HG03378 (cell line): Measurements from ENCODE around the gene ZFHX3.

Experiments used
- ATAC-seq: cut with Tn5 transposase; IDR thresholded peaks from one replicate; pipeline ENCODE4 v1.9.1; 2021; ENCODE audit warnings: mild to moderate bottlenecking, moderate library complexity; ENCODE audit not compliant: unreplicated experiment

Gene ZFHX3

GRCh38 chr16:72886346-72886974 lies 161.5 kb downstream of the ZFHX3 start:
- ATAC-seq = no peak

DNA sequence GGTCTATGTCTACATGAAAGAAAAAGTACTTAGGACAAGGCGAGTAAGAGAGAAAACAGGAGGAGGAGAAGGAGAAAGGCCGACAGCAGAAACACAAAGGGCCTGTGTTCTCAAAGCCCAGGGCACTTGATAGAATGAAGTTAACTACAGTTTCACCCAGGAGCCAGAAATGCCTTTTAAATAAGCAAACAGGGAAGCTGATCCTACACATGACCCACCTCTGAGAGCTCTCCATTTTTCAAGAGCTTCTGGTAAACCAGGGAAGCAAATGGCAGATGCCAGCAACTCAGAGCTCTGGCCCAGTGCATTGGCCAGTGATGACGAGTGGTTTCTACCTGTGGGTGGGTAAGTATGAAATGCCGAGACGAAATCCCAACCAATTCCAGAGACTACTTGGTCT lies 163.4 kb downstream of the ZFHX3 start:
- no peak for ATAC-seq

GRCh38 chr16:72884037-72884436 lies 163.9 kb downstream of the ZFHX3 start:
- ATAC-seq = no peak

GRCh38 chr16:72879846-72880245 lies 168.1 kb downstream of the ZFHX3 start:
- no peak for ATAC-seq

- ATAC-seq = no peak
These were observed 169.3 kb downstream of the ZFHX3 start for GRCh38 chr16:72878301-72879269.

DNA sequence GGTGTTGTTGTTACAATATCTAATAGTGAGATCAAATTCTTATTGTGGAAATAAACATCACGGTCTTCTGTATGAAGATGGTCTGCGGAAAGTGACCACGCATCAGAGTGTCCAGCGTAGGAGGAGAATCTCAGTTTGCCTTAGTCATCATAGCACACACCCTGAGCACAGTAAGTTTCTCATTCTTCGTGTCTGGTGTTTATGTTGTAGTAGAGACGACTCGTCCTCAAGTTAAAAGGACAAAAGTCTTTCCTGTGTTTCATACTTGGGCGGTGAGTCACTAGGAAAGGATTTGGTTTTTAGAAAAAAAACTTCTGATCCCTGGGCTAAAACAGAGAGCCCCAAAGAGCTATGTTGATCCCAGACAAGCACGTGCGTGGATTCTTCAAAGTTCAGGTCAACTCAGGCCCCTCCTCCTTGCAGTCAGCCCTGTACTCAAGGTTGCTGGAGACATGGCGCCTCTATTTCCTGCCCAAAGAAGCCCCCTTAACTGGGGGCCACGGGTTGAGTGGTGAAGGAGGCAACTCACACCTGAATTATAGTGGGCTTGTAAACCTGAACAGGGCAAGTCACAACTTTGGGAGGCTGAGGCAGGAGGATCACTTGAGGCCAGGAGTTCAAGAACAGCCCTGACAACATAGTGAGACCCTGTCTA lies 170.4 kb downstream of the ZFHX3 start:
- ATAC-seq = no peak

- no peak for ATAC-seq
These were observed 171.0 kb downstream of the ZFHX3 start for GRCh38 chr16:72876981-72877373.

DNA sequence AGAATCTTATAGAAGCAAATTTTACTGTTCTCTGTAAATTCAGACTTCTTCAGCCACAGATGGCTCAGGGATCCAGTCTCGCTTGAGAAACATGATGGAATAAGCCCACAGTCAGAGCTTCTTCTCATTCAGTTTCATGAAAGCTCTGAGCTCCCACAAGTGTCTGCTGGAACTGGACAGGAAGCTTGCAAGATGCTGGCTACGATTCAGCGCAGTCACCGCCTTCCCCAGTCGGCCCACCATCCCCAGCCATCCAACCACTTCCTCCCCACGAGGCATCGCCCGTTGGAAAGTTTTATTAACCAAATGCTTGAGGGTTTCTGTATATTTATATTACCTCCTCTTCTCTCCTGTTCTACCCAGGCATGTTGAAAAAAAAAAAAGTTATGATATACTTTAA lies 171.7 kb downstream of the ZFHX3 start:
- peak; percentile 47 for ATAC-seq

GRCh38 chr16:72875291-72876031 lies 172.5 kb downstream of the ZFHX3 start:
- ATAC-seq = no peak

- no peak for ATAC-seq
These were observed 174.1 kb downstream of the ZFHX3 start for GRCh38 chr16:72873853-72874252.

GRCh38 chr16:72873044-72873443 lies 174.9 kb downstream of the ZFHX3 start:
- ATAC-seq = no peak

DNA sequence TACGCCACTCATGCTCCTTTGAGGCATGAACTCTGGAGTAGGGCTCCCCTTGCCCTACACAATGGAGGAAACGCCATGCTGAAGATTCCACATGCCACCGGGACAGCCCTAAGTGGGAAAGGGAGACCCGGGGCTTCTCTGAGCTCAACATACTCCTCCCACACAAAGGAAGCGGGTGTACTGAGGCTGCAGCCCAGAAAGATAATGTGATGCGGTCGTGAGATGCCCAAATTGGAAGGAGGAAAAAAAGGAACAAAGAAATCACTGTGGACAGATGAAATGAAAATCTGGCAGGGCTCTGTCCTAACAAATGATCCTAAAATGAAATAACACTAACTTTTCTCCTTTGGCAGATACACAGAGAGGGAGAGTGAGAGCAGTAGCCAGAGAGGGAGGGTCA lies 182.1 kb downstream of the ZFHX3 start:
- no peak for ATAC-seq

DNA sequence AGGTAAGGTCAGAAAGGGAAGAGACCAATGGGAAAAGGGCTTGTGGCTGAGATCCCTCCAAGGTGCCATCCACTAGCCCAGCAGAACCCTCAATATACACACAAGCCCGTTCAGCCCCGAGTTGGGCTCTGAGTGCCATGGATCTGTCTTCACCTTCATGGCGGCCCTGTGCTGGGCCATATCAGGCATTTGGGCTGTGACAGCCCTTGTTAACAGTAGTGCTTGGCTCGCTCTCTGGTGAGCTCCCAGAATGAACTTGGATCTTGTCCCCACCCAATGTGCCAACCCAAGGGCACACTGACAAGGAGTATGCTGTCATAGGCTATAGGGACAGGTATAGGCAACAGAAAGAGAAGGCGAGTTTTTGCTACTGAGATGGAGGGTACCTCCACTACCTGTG lies 182.7 kb downstream of the ZFHX3 start:
- no peak for ATAC-seq

GRCh38 chr16:72864130-72864833 lies 183.6 kb downstream of the ZFHX3 start:
- ATAC-seq = no peak

- no peak for ATAC-seq
These were observed 185.8 kb downstream of the ZFHX3 start for GRCh38 chr16:72862090-72862489.

- no peak for ATAC-seq
These were observed 187.0 kb downstream of the ZFHX3 start for GRCh38 chr16:72860726-72861562.

DNA sequence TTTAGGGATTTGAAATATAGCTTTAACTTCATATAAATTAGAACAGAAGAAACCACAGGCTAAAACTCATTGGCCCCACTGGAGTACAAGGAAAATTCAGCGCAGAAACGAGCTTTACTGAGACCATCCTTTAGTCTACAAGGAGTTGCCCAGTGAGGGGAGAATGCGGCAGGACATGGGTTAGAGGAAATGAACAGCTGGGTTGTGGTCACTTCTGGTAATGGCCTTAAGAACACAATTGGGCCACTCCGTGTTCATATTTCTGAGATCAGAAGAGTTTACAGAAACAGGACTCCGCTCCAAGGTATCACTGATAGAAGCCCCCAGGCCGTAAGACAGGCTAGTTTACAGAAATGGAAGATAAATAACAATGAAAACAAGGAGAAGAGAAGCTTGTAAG lies 188.3 kb downstream of the ZFHX3 start:
- no peak for ATAC-seq

DNA sequence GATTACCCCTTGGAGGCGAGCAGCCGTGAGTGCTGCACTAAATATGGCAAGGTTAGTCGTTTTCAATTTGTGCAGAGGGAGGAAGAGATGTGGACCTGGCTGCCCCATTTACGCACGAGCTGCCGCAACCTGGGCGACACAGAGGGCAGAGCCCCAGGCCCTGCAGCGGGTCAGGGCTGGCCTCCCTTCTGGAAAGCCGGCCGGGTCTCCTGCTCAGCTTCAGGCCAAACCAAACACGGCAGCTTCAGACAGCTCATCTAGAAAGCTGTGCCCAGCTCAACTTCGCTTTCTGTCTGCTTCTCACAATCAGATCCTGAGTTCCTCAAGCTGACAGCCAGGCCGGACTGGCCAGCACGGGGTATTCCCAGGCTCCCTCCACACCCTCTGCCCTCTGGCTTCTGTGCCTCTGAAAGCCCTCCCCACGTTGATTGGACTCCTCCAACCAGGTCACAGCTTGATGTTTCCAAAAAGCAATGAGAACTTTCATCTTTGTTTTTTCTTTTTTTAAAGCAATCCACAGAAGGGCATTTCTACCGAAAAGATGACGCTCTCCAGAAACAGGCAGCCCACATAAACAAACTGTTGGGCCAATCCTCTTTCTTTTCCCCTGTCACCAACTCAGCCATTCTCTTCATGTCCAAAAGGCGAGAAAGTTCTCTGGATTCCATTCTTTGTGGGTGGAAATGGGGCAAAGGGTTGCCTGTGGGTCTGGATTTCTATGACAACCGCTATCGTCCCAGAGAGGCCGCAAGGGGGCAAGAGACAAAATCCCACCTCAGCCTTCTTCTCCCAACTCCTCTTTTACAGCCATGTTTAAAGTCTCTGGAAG lies 189.0 kb downstream of the ZFHX3 start:
- no peak for ATAC-seq
